OCI-LY7 (cell line): Measurements from ENCODE around the gene ADAM12. TPM values are rescaled to one million over a fixed set of nuclear protein-coding genes. Genes with fewer than 3 reads are reported as not detected.

Source experiments
- BruUV-seq: library from RNA; stranded (reverse); fragments of 400-500 nt; replicated peaks from 2 replicates; lab custom pipeline; 2021; lab: Mats Ljungman, UMichigan
- CTCF ChIA-PET: fragments of 300-600 bp; sonication (Branson Sonifier 250); formaldehyde crosslinking; loops from one replicate; lab custom pipeline; 2022; ENCODE audit warnings: antibody characterized with exemption; ENCODE audit not compliant: unreplicated experiment; lab: Charles Lee
- POLR2A ChIA-PET: fragments of 300-600 bp; sonication (Branson Sonifier 250); formaldehyde crosslinking; loops from one replicate; lab custom pipeline; 2022; ENCODE audit warnings: antibody characterized with exemption; lab: Charles Lee
- DNase-seq: peaks from one replicate; pipeline ENCODE4 v3.0.0-alpha.2; 2015; ENCODE audit warnings: low spot score
- H2AFZ ChIP-seq: fragments of 200-600 bp; sonication (generic), shearing (Covaris generic); 2 replicates; pipeline ENCODE4 v1.6.1; 2014; ENCODE audit warnings: mild to moderate bottlenecking, antibody characterized with exemption, low read length, moderate library complexity
- H3K27ac ChIP-seq: fragments of 200-600 bp; sonication (generic); 2 replicates; pipeline ENCODE4 v1.5.1; 2014; ENCODE audit warnings: mixed run types, low read depth, mild to moderate bottlenecking, moderate library complexity, low read length, inconsistent platforms; ENCODE audit not compliant: poor library complexity, severe bottlenecking
- H3K36me3 ChIP-seq: fragments of 200-600 bp; sonication (generic); 2 replicates; pipeline ENCODE4 v1.6.1; 2014; ENCODE audit warnings: mild to moderate bottlenecking, antibody characterized with exemption, low read length, moderate library complexity, mixed read lengths; ENCODE audit not compliant: insufficient read depth
- H3K4me1 ChIP-seq: fragments of 200-600 bp; sonication (generic); 2 replicates; pipeline ENCODE4 v1.5.1; 2014; ENCODE audit warnings: mild to moderate bottlenecking, low read length; ENCODE audit not compliant: insufficient read depth, poor library complexity, severe bottlenecking
- H3K4me2 ChIP-seq: fragments of 200-600 bp; sonication (generic); 2 replicates; pipeline ENCODE4 v1.6.1; 2014; ENCODE audit warnings: mild to moderate bottlenecking, low read length
- H3K4me3 ChIP-seq: fragments of 200-600 bp; sonication (generic); 2 replicates; pipeline ENCODE4 v1.5.1; 2014; ENCODE audit warnings: mild to moderate bottlenecking, low read depth, low read length; ENCODE audit not compliant: poor library complexity, severe bottlenecking
- H3K79me2 ChIP-seq: fragments of 200-600 bp; sonication (generic); 2 replicates; pipeline ENCODE4 v1.6.1; 2016; ENCODE audit warnings: low read depth, mild to moderate bottlenecking, low read length, moderate library complexity, mixed read lengths; ENCODE audit not compliant: insufficient read depth
- H3K9me2 ChIP-seq: fragments of 200-600 bp; sonication (generic); 2 replicates; pipeline ENCODE4 v1.6.1; 2016; ENCODE audit warnings: mild to moderate bottlenecking, low read length, mixed read lengths; ENCODE audit not compliant: insufficient read depth
- H3K9me3 ChIP-seq: fragments of 200-600 bp; sonication (generic); 2 replicates; pipeline ENCODE4 v1.6.1; 2014; ENCODE audit warnings: mild to moderate bottlenecking, mixed run types, low read length, mixed read lengths
- H4K20me1 ChIP-seq: fragments of 200-600 bp; sonication (generic); 2 replicates; pipeline ENCODE4 v1.6.1; 2014; ENCODE audit warnings: mild to moderate bottlenecking, antibody characterized with exemption, low read length, moderate library complexity, mixed read lengths; ENCODE audit not compliant: insufficient read depth
- CTCF ChIP-seq: fragments of 200-600 bp; sonication (generic); conservative IDR thresholded peaks from 2 replicates; pipeline ENCODE4 v1.5.1; 2014; ENCODE audit warnings: mild to moderate bottlenecking, antibody characterized with exemption, low read length, moderate library complexity, mixed read lengths
- EZH2phosphoT487 ChIP-seq: fragments of 200-600 bp; sonication (generic); IDR thresholded peaks from 2 replicates; pipeline ENCODE4 v1.6.1; 2018; ENCODE audit warnings: low read depth, borderline replicate concordance, mild to moderate bottlenecking, mixed run types, antibody characterized with exemption, low read length, moderate library complexity, mixed read lengths
- intact Hi-C: fragments of 100-400 bp; cut with micrococcal nuclease; formaldehyde crosslinking; loops from one replicate; pipeline ENCODE4 v1.10.0; 2022; ENCODE audit not compliant: unreplicated experiment
- total RNA-seq, 2 experiments: library from RNA; depleted of rRNA in 1 of 2; stranded (reverse); fragments of >200 nt in 1 of 2; shearing (Covaris generic) in 1 of 2; gene quantifications; 2 replicates each; pipeline ENCODE4 v1.2.3, GENCODE V29; 2014 to 2022

Gene ADAM12
- total RNA-seq, 2 experiments from 2014 or later = 0.06 TPM; not detected in 1

GRCh38 chr10:126215746-126216631, 172.3 kb downstream of the ADAM12 start:
- Histone ChIP-seq H3K4me2 (no peak overlapping the region), H3K27ac (no peak overlapping the region), H3K36me3 (no peaks in the 10 kb centered on the region), H3K9me2 (no peaks in the 10 kb centered on the region), H4K20me1 (no peaks in the 10 kb centered on the region), H2AFZ (no peak overlapping the region), H3K4me1 (no peaks in the 10 kb centered on the region), H3K79me2 (no peaks in the 10 kb centered on the region), H3K4me3 (no peak overlapping the region), H3K9me3 (no peaks in the 10 kb centered on the region)
- POLR2A ChIA-PET = no interaction called here
- TF ChIP-seq CTCF = no peak
- TF ChIP-seq EZH2phosphoT487 = no peak
- intact Hi-C loops = no loop called here
- no TSS peak for BruUV-seq
- CTCF ChIA-PET = no interaction called here
- no peak for DNase-seq

GRCh38 chr10:126214679-126215078, 173.6 kb downstream of the ADAM12 start:
- H3K36me3 ChIP-seq = no peaks in the 10 kb centered on the region
- POLR2A ChIA-PET = no interaction called here
- CTCF ChIA-PET = no interaction called here
- H3K4me1 ChIP-seq = no peaks in the 10 kb centered on the region
- intact Hi-C loops = no loop called here
- no peaks in the 10 kb centered on the region for H3K9me3 ChIP-seq
- TF ChIP-seq EZH2phosphoT487 = no peak
- H3K79me2 ChIP-seq = no peaks in the 10 kb centered on the region
- H2AFZ ChIP-seq = no peak overlapping the region
- no peak for DNase-seq
- no peak overlapping the region for H3K4me3 ChIP-seq
- no TSS peak for BruUV-seq
- no peak overlapping the region for H3K4me2 ChIP-seq
- H3K27ac ChIP-seq = no peak overlapping the region
- no peaks in the 10 kb centered on the region for H3K9me2 ChIP-seq
- H4K20me1 ChIP-seq = no peaks in the 10 kb centered on the region

- no peak overlapping the region for H2AFZ ChIP-seq
- H3K9me2 ChIP-seq = no peaks in the 10 kb centered on the region
- H3K4me1 ChIP-seq = no peaks in the 10 kb centered on the region
- ChIA-PET CTCF (interaction anchor here (0.6 kb wide), 1 partner anchor 374 kb away, joined by 3 read pairs; no protein-coding TSS in a partner anchor), POLR2A (no interaction called here)
- intact Hi-C loops = no loop called here
- TF ChIP-seq CTCF = no peak
- TF ChIP-seq EZH2phosphoT487 = no peak
- H3K36me3 ChIP-seq = no peaks in the 10 kb centered on the region
- H3K9me3 ChIP-seq = no peaks in the 10 kb centered on the region
- no peak overlapping the region for H3K4me3 ChIP-seq
- no peak overlapping the region for H3K4me2 ChIP-seq
- no TSS peak for BruUV-seq
- H3K79me2 ChIP-seq = no peaks in the 10 kb centered on the region
- H3K27ac ChIP-seq = no peak overlapping the region
- DNase-seq = no peak
- no peaks in the 10 kb centered on the region for H4K20me1 ChIP-seq
Observed at GRCh38 chr10:126214021-126214420, 174.3 kb downstream of the ADAM12 start.
